ENCODE data around the gene HPS4.

Gene HPS4

DNA sequence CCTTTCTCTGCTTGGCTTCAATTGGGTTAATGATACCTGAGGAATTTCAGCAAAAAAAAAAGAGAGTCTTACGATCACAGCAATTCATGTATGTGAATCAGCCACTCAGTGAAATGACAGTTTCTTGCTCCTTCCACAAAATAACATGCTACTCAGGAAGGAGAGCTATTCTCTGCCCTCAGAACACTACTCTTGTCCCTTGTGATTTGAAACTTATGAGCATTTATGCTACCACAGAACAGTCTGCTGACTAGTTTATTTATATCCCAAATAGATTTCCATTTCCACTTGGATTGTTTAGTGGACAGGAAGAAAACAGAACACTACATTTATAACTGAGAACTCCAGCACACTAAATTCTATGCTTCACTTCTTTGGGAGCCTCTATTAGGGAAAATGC, 20.2 kb upstream of the HPS4 start:
- no peak overlapping the region for H3K4me2 ChIP-seq (ENCODE audit: low read length)
- no peak overlapping the region for H2BK120ac ChIP-seq (ENCODE audit: insufficient read depth, low read length, poor library complexity)
- H3K79me2 ChIP-seq (ENCODE audit: control insufficient read depth, insufficient read depth, low read length, poor library complexity) = no peaks in the 10 kb centered on the region
- no peak overlapping the region for H3K4me3 ChIP-seq (ENCODE audit: low read depth, low read length)
- DNase-seq = no peak
- no peak overlapping the region for H4K8ac ChIP-seq (ENCODE audit: low read depth, low read length)
- WGBS (ENCODE audit: extremely low coverage, insufficient coverage, insufficient read length) = no CpG with 5 or more reads among the region's 1 CpG
- no peak overlapping the region for H4K91ac ChIP-seq (ENCODE audit: low read depth, low read length)
- H3K4ac ChIP-seq (ENCODE audit: low read depth, low read length) = no peak overlapping the region
- no peak overlapping the region for H3K23ac ChIP-seq (ENCODE audit: low read length)
- H2BK5ac ChIP-seq (ENCODE audit: low read depth, low read length, poor library complexity) = no peak overlapping the region
- no peaks in the 10 kb centered on the region for H3K27me3 ChIP-seq (ENCODE audit: insufficient read depth, low read length)
- no peaks in the 10 kb centered on the region for H3K79me1 ChIP-seq (ENCODE audit: low read length)
- no peak overlapping the region for H2AFZ ChIP-seq (ENCODE audit: insufficient read depth, low read length, poor library complexity)
- no peak overlapping the region for H3K27ac ChIP-seq (ENCODE audit: low read depth, low read length)
- H3K4me1 ChIP-seq (ENCODE audit: control insufficient read depth in 1 of 2, insufficient read depth in 2 of 2, low read length in 2 of 2) = no peaks in the 10 kb centered on the region
- H3K36me3 ChIP-seq (ENCODE audit: control insufficient read depth in 1 of 2, insufficient read depth in 2 of 2, low read length in 2 of 2) = peaks cover 41 to 53% of the 10 kb centered on the region in 2 experiments
- H3K9me3 ChIP-seq (ENCODE audit: insufficient read depth, low read depth, low read length) = peaks cover under 1% of the 10 kb centered on the region
- H2BK12ac ChIP-seq (ENCODE audit: low read length) = no peak overlapping the region
- no peak overlapping the region for H3K14ac ChIP-seq (ENCODE audit: low read length)
- no peak overlapping the region for H4K12ac ChIP-seq (ENCODE audit: low read depth, low read length)
- H3K9ac ChIP-seq (ENCODE audit: low read length) = no peak overlapping the region
- H2AK5ac ChIP-seq (ENCODE audit: low read length) = no peak overlapping the region
- H3K18ac ChIP-seq (ENCODE audit: low read length) = no peak overlapping the region

DNA sequence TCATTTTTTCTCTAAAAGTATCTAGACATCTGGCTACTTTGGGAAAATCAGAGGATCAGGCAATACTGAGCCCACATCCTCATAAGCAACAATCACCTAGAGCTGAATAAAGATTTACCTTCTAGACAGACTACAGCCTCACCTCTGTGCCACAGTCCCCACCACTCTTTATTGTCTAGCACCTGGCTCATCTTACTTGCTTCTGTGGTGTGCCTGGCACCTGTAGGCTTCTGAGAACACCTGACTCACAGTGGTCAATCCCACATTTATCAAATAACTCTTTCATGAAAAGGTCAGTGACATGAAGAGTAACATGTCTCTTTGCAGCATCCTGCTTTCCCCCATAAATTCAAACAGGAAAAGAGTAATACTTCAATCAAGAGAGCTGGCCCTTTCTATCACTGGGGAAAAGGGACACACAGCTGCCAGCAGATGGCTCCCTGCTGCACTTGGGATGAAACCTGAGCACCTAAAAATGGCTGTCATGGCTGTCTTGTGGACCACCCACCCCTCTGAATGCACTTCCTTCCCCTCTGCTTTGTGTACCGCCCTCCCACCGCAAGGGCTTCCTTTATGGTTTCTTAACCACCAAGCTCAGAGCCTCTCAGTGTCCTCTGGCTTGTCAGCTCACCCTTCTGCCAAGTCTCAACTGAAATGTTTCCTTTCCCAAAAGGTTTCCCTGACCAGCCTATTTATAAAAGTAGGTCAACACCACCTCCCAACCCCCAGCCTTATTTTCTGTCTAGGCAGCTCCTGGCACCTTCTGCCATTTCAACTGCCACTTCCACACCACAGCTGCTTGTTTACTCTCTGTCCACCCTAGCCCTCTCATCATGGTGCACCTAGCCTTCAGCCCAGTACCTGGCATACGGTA, 19.3 kb upstream of the HPS4 start:
- Histone ChIP-seq H3K4ac (ENCODE audit: low read depth, low read length) (no peak overlapping the region), H2BK5ac (ENCODE audit: low read depth, low read length, poor library complexity) (no peak overlapping the region), H2AK5ac (ENCODE audit: low read length) (no peak overlapping the region), H2BK120ac (ENCODE audit: insufficient read depth, low read length, poor library complexity) (no peak overlapping the region), H4K8ac (ENCODE audit: low read depth, low read length) (no peak overlapping the region), H3K36me3 (ENCODE audit: control insufficient read depth in 1 of 2, insufficient read depth in 2 of 2, low read length in 2 of 2) (peaks cover 40 to 54% of the 10 kb centered on the region in 2 experiments), H4K12ac (ENCODE audit: low read depth, low read length) (no peak overlapping the region), H3K4me3 (ENCODE audit: low read depth, low read length) (no peak overlapping the region), H3K4me2 (ENCODE audit: low read length) (no peak overlapping the region), H3K9me3 (ENCODE audit: insufficient read depth, low read depth, low read length) (no peaks in the 10 kb centered on the region), H3K18ac (ENCODE audit: low read length) (no peak overlapping the region), H2AFZ (ENCODE audit: insufficient read depth, low read length, poor library complexity) (peak overlapping the region; percentile 6), H3K79me2 (ENCODE audit: control insufficient read depth, insufficient read depth, low read length, poor library complexity) (no peaks in the 10 kb centered on the region), H3K23ac (ENCODE audit: low read length) (no peak overlapping the region), H3K27me3 (ENCODE audit: insufficient read depth, low read length) (no peaks in the 10 kb centered on the region), H3K9ac (ENCODE audit: low read length) (no peak overlapping the region), H3K79me1 (ENCODE audit: low read length) (no peaks in the 10 kb centered on the region), H3K27ac (ENCODE audit: low read depth, low read length) (no peak overlapping the region), H4K91ac (ENCODE audit: low read depth, low read length) (no peak overlapping the region), H3K4me1 (ENCODE audit: control insufficient read depth in 1 of 2, insufficient read depth in 2 of 2, low read length in 2 of 2) (no peaks in the 10 kb centered on the region), H3K14ac (ENCODE audit: low read length) (no peak overlapping the region), H2BK12ac (ENCODE audit: low read length) (no peak overlapping the region)
- no CpG with 5 or more reads among the region's 3 CpGs for WGBS (ENCODE audit: extremely low coverage, insufficient coverage, insufficient read length)
- peak in 1 of 2 donors; percentile 34 for DNase-seq

- H2BK120ac ChIP-seq (ENCODE audit: insufficient read depth, low read length, poor library complexity) = no peak overlapping the region
- H3K79me2 ChIP-seq (ENCODE audit: control insufficient read depth, insufficient read depth, low read length, poor library complexity) = no peaks in the 10 kb centered on the region
- H3K23ac ChIP-seq (ENCODE audit: low read length) = no peak overlapping the region
- WGBS (ENCODE audit: extremely low coverage, insufficient coverage, insufficient read length) = no CpG with 5 or more reads among the region's 2 CpGs
- H2BK5ac ChIP-seq (ENCODE audit: low read depth, low read length, poor library complexity) = no peak overlapping the region
- no peak overlapping the region for H2AK5ac ChIP-seq (ENCODE audit: low read length)
- no peak overlapping the region for H3K9ac ChIP-seq (ENCODE audit: low read length)
- no peaks in the 10 kb centered on the region for H3K4me1 ChIP-seq (ENCODE audit: control insufficient read depth in 1 of 2, insufficient read depth in 2 of 2, low read length in 2 of 2)
- H3K27ac ChIP-seq (ENCODE audit: low read depth, low read length) = no peak overlapping the region
- H3K4ac ChIP-seq (ENCODE audit: low read depth, low read length) = no peak overlapping the region
- H3K18ac ChIP-seq (ENCODE audit: low read length) = no peak overlapping the region
- no peaks in the 10 kb centered on the region for H3K27me3 ChIP-seq (ENCODE audit: insufficient read depth, low read length)
- H3K14ac ChIP-seq (ENCODE audit: low read length) = no peak overlapping the region
- H2AFZ ChIP-seq (ENCODE audit: insufficient read depth, low read length, poor library complexity) = no peak overlapping the region
- no peak overlapping the region for H4K12ac ChIP-seq (ENCODE audit: low read depth, low read length)
- no peak overlapping the region for H4K8ac ChIP-seq (ENCODE audit: low read depth, low read length)
- H3K4me2 ChIP-seq (ENCODE audit: low read length) = no peak overlapping the region
- no peak overlapping the region for H2BK12ac ChIP-seq (ENCODE audit: low read length)
- H3K79me1 ChIP-seq (ENCODE audit: low read length) = no peaks in the 10 kb centered on the region
- peaks cover 39 to 56% of the 10 kb centered on the region in 2 experiments for H3K36me3 ChIP-seq (ENCODE audit: control insufficient read depth in 1 of 2, insufficient read depth in 2 of 2, low read length in 2 of 2)
- no peaks in the 10 kb centered on the region for H3K9me3 ChIP-seq (ENCODE audit: insufficient read depth, low read depth, low read length)
- no peak overlapping the region for H4K91ac ChIP-seq (ENCODE audit: low read depth, low read length)
- H3K4me3 ChIP-seq (ENCODE audit: low read depth, low read length) = no peak overlapping the region
- no peak for DNase-seq
Measured at GRCh38 chr22:26501996-26502395, 18.4 kb upstream of the HPS4 start.

DNA sequence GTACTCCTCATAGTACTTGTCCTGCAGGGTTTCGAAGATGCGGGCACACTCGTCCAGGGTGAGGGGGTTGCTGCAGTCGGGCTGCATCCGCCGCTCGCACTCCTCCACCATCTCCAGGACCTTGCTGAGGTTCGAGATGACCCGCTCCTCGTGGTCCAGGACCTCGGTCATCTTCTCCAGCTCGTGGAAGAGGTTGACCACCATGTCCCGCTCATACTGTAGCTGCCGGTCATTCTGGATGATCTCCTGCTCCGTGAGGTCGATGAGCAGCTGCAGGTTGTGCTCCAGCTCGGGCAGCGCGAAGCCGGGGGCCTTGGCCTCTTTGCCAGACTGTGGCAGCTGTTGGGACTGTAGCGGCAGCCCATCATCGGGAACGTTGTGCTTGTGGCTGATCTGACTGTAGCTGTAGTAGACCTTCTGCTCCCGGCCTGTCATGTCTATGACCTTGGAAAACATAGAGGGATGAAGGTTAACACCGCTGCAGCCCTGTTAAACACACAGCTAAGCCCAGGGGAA, 15.7 kb upstream of the HPS4 start:
- Histone ChIP-seq H3K4ac (ENCODE audit: low read depth, low read length) (no peak overlapping the region), H2BK12ac (ENCODE audit: low read length) (no peak overlapping the region), H3K4me3 (ENCODE audit: low read depth, low read length) (no peak overlapping the region), H3K27ac (ENCODE audit: low read depth, low read length) (no peak overlapping the region), H2BK120ac (ENCODE audit: insufficient read depth, low read length, poor library complexity) (no peak overlapping the region), H4K8ac (ENCODE audit: low read depth, low read length) (no peak overlapping the region), H2AFZ (ENCODE audit: insufficient read depth, low read length, poor library complexity) (no peak overlapping the region), H3K27me3 (ENCODE audit: insufficient read depth, low read length) (no peaks in the 10 kb centered on the region), H2AK5ac (ENCODE audit: low read length) (no peak overlapping the region), H3K4me1 (ENCODE audit: control insufficient read depth in 1 of 2, insufficient read depth in 2 of 2, low read length in 2 of 2) (no peaks in the 10 kb centered on the region), H2BK5ac (ENCODE audit: low read depth, low read length, poor library complexity) (no peak overlapping the region), H3K14ac (ENCODE audit: low read length) (no peak overlapping the region), H3K79me1 (ENCODE audit: low read length) (no peaks in the 10 kb centered on the region), H3K9ac (ENCODE audit: low read length) (no peak overlapping the region), H4K91ac (ENCODE audit: low read depth, low read length) (no peak overlapping the region), H3K9me3 (ENCODE audit: insufficient read depth, low read depth, low read length) (no peaks in the 10 kb centered on the region), H3K23ac (ENCODE audit: low read length) (no peak overlapping the region), H3K79me2 (ENCODE audit: control insufficient read depth, insufficient read depth, low read length, poor library complexity) (no peaks in the 10 kb centered on the region), H3K18ac (ENCODE audit: low read length) (no peak overlapping the region), H3K36me3 (ENCODE audit: control insufficient read depth in 1 of 2, insufficient read depth in 2 of 2, low read length in 2 of 2) (peaks cover 36 to 58% of the 10 kb centered on the region in 2 experiments), H3K4me2 (ENCODE audit: low read length) (no peak overlapping the region), H4K12ac (ENCODE audit: low read depth, low read length) (no peak overlapping the region)
- DNase-seq = no peak
- WGBS (ENCODE audit: extremely low coverage, insufficient coverage, insufficient read length) = no CpG with 5 or more reads among the region's 25 CpGs
